GM10266 (cell line): ENCODE data around the gene DUSP12.
A peak's percentile ranks its signal among the peaks of the same experiment; 100 is the strongest.

Experiments used
- DNase-seq: peaks from one replicate; pipeline ENCODE4 v3.0.0; 2012; ENCODE audit errors: extremely low spot score
- TF ChIP-seq, protein P1 (sequence below): IDR thresholded peaks from 2 replicates; pipeline ENCODE4 v1.5.1; 2012; ENCODE audit warnings: mild to moderate bottlenecking, low read depth; ENCODE audit not compliant: control insufficient read depth, insufficient read depth; ENCODE audit errors: missing control alignments

DUSP12 gene

GRCh38 chr1:161749509-161750407 lies at the start of gene DUSP12:
Gene DUSP12, plus strand, starts transcription at chr1:161749786. Its CDS starts 16 bp downstream, at chr1:161749802.
- TF ChIP-seq, protein P1, sequence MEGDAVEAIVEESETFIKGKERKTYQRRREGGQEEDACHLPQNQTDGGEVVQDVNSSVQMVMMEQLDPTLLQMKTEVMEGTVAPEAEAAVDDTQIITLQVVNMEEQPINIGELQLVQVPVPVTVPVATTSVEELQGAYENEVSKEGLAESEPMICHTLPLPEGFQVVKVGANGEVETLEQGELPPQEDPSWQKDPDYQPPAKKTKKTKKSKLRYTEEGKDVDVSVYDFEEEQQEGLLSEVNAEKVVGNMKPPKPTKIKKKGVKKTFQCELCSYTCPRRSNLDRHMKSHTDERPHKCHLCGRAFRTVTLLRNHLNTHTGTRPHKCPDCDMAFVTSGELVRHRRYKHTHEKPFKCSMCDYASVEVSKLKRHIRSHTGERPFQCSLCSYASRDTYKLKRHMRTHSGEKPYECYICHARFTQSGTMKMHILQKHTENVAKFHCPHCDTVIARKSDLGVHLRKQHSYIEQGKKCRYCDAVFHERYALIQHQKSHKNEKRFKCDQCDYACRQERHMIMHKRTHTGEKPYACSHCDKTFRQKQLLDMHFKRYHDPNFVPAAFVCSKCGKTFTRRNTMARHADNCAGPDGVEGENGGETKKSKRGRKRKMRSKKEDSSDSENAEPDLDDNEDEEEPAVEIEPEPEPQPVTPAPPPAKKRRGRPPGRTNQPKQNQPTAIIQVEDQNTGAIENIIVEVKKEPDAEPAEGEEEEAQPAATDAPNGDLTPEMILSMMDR = peak; percentile 55
- DNase-seq = peak; percentile 79

DNA sequence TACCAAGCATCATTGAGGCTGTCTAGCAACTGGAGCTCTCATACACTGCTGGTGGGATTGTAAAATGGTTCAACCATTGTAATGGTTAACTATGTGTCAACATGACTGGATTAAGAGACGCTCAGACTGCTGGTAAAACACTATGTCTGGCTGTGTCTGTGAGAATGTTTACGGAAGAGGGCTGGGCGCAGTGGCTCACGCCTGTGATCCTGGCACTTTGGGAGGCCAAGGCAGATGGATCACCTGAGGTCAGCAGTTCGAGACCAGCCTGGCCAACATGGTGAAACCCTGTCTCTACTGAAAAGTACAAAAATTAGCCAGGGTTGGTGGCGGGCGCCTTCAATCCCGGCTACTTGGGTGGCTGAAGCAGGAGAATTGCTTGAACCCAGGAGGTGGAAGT lies 47.3 kb upstream of the DUSP12 start:
- TF ChIP-seq, protein P1 = no peak
- no peak for DNase-seq

GRCh38 chr1:161705537-161705936 lies 44.0 kb upstream of the DUSP12 start:
- no peak for DNase-seq

DNA sequence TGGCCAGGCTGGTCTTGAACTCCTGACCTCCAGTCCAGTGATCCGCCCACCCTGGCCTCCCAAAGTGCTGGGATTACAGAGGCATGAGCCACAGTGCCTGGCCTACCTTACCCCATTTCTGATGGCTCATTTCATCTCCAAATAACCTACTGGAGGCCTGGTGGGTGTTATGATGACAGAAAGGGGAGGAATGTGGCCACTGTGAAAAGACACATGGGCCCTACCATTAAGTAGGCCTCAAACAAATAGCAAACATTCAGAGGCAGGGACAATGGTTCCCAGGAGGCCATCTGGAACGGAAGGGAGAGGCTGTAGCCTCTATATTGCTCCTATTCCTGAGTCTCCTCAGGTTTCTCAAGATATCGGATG lies 43.5 kb upstream of the DUSP12 start:
- TF ChIP-seq, protein P1 = no peak
- no peak for DNase-seq

More at GRCh38 chr1:161705537-161705936, 44.0 kb upstream of the DUSP12 start:
- TF ChIP-seq, protein P1 = no peak

DNA sequence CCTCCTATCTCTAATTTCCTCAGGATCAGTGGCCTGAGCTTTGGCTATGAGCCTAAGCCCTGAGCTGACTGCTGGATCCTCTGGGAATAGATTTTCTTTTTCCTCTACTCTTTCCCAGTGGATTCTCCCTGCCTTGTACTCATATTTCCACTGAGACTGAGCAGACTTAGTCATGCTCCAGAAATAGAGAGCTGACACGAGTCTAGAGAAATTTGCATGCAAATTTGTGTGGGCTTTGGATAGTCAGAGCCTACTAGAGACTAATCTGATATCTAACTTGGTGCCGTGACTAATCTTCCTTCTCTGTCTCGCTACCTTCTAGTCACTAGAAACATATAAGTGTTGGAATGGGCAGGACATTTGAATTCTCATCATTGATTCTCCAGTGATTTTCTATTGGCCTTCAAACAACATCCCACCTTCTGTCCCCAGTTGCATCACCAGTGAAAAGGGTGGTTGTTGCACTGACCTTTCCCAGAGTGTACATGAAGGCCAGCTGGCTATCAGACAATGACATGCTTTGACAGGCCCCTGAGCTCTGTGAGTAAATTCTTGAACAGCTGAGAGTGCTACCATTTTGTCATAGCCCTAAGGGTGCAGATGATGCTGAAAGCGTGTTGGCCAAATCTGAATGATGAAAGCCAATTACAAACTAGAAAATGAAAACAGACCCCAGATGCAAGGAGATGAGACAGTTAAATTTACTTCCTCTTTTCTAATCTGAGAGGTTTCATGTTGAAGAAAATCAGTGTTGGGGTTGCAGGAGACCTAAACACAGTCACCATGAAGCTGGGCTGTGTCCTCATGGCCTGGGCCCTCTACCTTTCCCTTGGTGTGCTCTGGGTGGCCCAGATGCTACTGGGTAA lies 42.9 kb upstream of the DUSP12 start, which contains the start of gene FCRLA:
TSS of gene FCRLA (plus strand) at position 748 of the 866 bp plus-strand sequence. CDS start at position 784, 36 bp downstream.
- DNase-seq = peak; percentile 64

DNA sequence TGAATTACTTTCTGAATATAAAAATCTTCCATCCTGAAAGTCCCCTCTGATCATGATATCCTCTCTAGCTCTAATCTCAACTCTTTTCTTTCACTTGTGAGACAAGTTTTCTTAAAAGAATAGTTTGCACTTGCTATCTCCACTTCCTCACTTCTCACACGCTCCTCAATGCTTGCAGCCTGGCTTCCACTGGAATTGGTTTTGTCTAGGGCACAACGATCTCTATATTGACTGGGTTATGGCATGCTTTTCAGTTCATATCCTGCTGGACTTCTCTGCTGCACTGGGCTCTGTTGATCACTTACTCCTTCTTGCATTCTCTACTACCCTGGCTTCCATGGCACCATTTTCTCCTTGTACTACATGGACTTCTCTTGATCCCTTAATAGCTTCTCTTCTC lies 42.1 kb upstream of the DUSP12 start:
- TF ChIP-seq, protein P1 = no peak

More for the DNA sequence above, 42.9 kb upstream of the DUSP12 start, which contains the start of gene FCRLA:
- TF ChIP-seq, protein P1 = no peak

More for the DNA sequence above, 42.1 kb upstream of the DUSP12 start:
- DNase-seq = no peak
